Neural crest cell (in vitro differentiated cells): ENCODE results near the gene HAVCR2. TPM values are rescaled to one million over a fixed set of nuclear protein-coding genes. Genes with fewer than 3 reads are reported as not detected.

ENCODE experiments used
- DNase-seq: peaks from one replicate; pipeline ENCODE4 v3.0.0; 2021; ENCODE audit warnings: low read depth, mixed read lengths, low spot score
- H3K27ac Mint-ChIP-seq: one replicate; pipeline ENCODE4 v1.8.0; 2021; ENCODE audit warnings: mild to moderate bottlenecking, mixed read lengths; ENCODE audit not compliant: unreplicated experiment
- H3K27me3 Mint-ChIP-seq: 2 replicates; pipeline ENCODE4 v1.8.0; 2021; ENCODE audit warnings: low read depth, mild to moderate bottlenecking, mixed read lengths
- H3K36me3 Mint-ChIP-seq: 2 replicates; pipeline ENCODE4 v1.8.0; 2021; ENCODE audit warnings: low read depth, mild to moderate bottlenecking, mixed read lengths
- H3K4me1 Mint-ChIP-seq: 2 replicates; pipeline ENCODE4 v1.8.0; 2021; ENCODE audit warnings: mixed read lengths
- H3K4me3 Mint-ChIP-seq: one replicate; pipeline ENCODE4 v1.8.0; 2021; ENCODE audit warnings: mild to moderate bottlenecking, mixed read lengths
- H3K9me3 Mint-ChIP-seq: 2 replicates; pipeline ENCODE4 v1.8.0; 2021; ENCODE audit warnings: mixed read lengths
- total RNA-seq: library from RNA; stranded (reverse); gene quantifications from 2 replicates; pipeline ENCODE4 v1.2.1, GENCODE V29; 2021
- TF ChIP-seq, protein P1 (sequence below): fragments of 200-600 bp; sonication (generic); conservative IDR thresholded peaks from 2 replicates; pipeline ENCODE4 v1.5.0; 2021; ENCODE audit warnings: antibody characterized with exemption, mild to moderate bottlenecking

Gene HAVCR2
- total RNA-seq, 1 donor from 2014 or later = 0.19 TPM

DNA sequence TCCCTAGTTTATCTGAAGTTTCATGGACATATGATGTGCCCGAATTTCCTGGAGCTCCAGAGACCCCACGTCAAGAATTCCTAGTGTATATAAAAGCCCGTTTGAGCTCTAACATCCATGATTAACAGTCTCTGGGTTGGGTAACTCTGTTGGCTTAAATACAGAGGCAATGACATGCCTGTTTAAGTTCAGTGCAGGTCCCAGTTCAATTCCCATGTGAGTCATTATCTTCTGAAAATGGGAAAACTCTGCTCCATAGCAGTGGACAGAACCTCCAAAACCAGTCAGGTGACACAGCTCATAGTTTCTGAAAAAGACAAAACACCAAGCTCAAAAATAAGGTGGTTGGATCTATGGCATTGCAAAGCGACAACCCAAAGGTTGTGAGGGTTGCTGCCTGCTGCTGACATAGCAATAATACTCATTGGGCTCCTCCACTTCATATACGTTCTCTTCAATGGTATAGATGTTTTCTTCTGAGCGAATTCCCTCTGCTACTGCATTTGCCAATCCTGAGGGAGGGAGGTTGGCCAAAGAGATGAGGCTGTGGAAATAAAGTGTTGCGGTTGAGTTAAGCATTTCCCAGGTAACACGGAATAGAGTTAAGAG, 22.0 kb downstream of the HAVCR2 start:
- Mint-ChIP-seq H3K9me3 (no peaks in the 10 kb centered on the region), H3K36me3 (no peaks in the 10 kb centered on the region), H3K27me3 (no peaks in the 10 kb centered on the region), H3K4me3 (no peak overlapping the region), H3K4me1 (no peaks in the 10 kb centered on the region), H3K27ac (no peak overlapping the region)
- TF ChIP-seq, protein P1, sequence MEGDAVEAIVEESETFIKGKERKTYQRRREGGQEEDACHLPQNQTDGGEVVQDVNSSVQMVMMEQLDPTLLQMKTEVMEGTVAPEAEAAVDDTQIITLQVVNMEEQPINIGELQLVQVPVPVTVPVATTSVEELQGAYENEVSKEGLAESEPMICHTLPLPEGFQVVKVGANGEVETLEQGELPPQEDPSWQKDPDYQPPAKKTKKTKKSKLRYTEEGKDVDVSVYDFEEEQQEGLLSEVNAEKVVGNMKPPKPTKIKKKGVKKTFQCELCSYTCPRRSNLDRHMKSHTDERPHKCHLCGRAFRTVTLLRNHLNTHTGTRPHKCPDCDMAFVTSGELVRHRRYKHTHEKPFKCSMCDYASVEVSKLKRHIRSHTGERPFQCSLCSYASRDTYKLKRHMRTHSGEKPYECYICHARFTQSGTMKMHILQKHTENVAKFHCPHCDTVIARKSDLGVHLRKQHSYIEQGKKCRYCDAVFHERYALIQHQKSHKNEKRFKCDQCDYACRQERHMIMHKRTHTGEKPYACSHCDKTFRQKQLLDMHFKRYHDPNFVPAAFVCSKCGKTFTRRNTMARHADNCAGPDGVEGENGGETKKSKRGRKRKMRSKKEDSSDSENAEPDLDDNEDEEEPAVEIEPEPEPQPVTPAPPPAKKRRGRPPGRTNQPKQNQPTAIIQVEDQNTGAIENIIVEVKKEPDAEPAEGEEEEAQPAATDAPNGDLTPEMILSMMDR = no peak
- DNase-seq = no peak

- Mint-ChIP-seq H3K27me3 (no peaks in the 10 kb centered on the region), H3K4me1 (no peaks in the 10 kb centered on the region), H3K27ac (no peak overlapping the region), H3K9me3 (no peaks in the 10 kb centered on the region), H3K4me3 (no peak overlapping the region), H3K36me3 (no peaks in the 10 kb centered on the region)
- DNase-seq = no peak
- TF ChIP-seq, protein P1 = no peak
Measured at GRCh38 chr5:157085930-157086329, 22.9 kb downstream of the HAVCR2 start.

DNA sequence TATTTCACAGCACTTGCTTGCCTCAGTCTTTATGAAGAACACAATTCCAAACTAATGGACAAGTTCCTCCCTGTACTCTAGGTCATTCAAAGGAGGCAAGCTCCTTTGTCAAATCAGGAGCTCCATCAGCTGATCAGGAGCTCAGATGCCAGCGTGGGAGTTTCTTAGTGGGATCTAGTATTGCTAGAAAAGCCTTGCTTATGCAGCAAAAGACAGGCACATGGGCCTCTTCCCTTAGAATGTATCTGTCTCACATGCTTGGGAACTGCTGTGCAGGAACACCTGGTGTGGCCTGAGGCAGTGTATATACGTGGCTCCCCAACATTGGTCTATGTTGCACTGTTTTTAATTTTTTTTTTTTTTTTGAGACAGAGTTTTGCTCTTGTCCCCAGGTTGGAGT, 28.6 kb downstream of the HAVCR2 start:
- Mint-ChIP-seq H3K4me3 (no peak overlapping the region), H3K36me3 (no peaks in the 10 kb centered on the region), H3K27me3 (no peaks in the 10 kb centered on the region), H3K27ac (no peak overlapping the region), H3K9me3 (no peaks in the 10 kb centered on the region), H3K4me1 (no peaks in the 10 kb centered on the region)
- TF ChIP-seq, protein P1 = no peak
- DNase-seq = no peak

DNA sequence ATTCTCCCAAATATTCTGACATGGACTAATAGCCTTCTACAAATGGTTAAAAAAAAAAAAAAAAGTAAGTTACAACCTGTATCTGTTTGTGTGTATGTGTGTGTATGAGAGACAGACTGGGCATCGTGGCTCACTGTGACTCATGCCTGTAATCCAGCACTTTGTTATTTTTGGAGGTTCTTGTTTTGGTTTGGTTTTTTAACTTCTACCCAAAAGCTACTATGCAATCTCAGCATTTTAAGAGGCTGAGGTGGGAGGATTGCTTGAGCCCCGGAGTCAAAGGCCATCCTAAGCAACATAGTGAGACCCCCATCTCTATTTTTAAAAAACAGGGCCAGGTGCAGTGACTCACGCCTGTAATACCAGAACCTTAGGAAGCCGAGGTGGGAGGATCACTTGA, 32.3 kb downstream of the HAVCR2 start:
- Mint-ChIP-seq H3K9me3 (no peaks in the 10 kb centered on the region), H3K4me1 (no peaks in the 10 kb centered on the region), H3K27ac (no peak overlapping the region), H3K4me3 (no peak overlapping the region), H3K36me3 (no peaks in the 10 kb centered on the region), H3K27me3 (no peaks in the 10 kb centered on the region)
- no peak for DNase-seq
- TF ChIP-seq, protein P1 = no peak

DNA sequence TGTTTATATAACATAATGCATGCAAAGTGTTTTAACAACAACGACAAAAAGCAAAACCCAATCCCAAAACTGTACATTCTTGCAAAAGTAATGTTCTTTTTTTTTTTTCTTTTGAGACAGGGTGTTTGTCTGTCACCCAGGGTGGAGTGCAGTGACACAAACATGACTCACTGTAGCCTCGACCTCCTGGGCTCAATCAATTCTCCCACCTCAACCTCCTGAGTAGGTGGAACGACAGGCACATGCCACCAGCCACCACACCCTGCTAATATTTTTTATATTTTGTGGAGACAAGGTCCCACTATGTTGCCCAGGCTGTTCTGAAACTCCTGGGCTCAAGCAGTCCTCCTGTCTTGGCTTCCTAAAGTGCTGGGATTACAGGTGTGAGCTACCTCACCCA, 36.3 kb downstream of the HAVCR2 start:
- no peaks in the 10 kb centered on the region for H3K27me3 Mint-ChIP-seq
- no peak for DNase-seq
- no peaks in the 10 kb centered on the region for H3K4me1 Mint-ChIP-seq
- H3K36me3 Mint-ChIP-seq = no peaks in the 10 kb centered on the region
- TF ChIP-seq, protein P1 = no peak
- no peak overlapping the region for H3K27ac Mint-ChIP-seq
- H3K4me3 Mint-ChIP-seq = no peak overlapping the region
- no peaks in the 10 kb centered on the region for H3K9me3 Mint-ChIP-seq
